Measurements from ENCODE around the gene RRM1. TPM values are rescaled to one million over a fixed set of nuclear protein-coding genes. Genes with fewer than 3 reads are reported as not detected.

The RRM1 gene
- total RNA-seq, 4 donors from 2014 or later, result 69.8 to 137 (median 86.6) TPM

DNA sequence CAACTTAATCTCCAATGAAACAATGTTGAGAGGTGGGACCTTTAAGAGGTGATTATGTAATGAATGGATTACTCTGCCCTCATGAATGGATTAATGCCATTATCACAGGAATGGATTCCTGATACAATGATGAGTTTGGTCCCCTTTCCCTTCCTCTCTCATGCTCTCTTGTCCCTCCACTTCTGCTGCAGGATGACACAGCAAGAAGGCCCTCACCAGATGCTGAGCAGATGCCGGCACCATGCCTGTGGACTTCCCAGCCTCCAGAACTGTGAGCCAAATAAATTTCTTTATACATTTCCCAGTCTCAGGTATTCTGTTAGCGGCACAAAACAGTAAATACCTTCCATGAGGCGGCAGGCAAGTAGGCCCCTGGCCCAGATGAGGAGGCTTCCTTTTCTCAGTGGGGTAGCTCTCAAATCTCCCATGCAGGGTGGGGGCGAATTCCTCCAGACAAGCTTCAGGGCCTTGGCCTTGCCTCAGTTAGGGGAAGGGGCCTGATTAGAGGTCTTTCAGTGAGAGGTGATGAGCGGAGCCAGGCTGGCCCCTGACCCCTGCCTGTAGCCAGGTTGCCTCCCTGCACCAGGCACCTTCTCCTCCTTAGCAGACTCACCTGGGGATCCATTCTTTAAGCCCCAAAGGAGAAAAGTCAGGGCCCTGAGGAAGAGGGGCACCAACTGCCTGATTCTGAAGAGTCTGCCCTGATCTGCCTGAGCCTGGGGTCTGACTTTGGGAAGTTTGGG lies 86.0 kb downstream of the RRM1 start:
- WGBS, 2 donors, result 83 to 98% methylated on average over 5 of the region's 5 CpGs
- intact Hi-C loops (cut with DNase I; ENCODE audit: low total_unique reads), result no loop called here
- DNase-seq (ENCODE audit: low spot score in 2 of 2), result no peak
- H3K4me3 ChIP-seq (ENCODE audit: low read depth, poor library complexity, severe bottlenecking), result no peak overlapping the region
- no peak for TF ChIP-seq POLR2A (IDR thresholded peaks at IDR 0.05)
- no peak for TF ChIP-seq CTCF (IDR thresholded peaks at IDR 0.05)

- H3K4me3 ChIP-seq (ENCODE audit: low read depth, poor library complexity, severe bottlenecking), result no peak overlapping the region
- intact Hi-C loops (cut with DNase I; ENCODE audit: low total_unique reads), result no loop called here
- DNase-seq (ENCODE audit: low spot score in 2 of 2), result no peak
- WGBS, 2 donors, result 57 to 72% methylated on average over 9 of the region's 9 CpGs
- no peak for TF ChIP-seq POLR2A (IDR thresholded peaks at IDR 0.05)
- no peak for TF ChIP-seq CTCF (IDR thresholded peaks at IDR 0.05)
These were observed 87.5 kb downstream of the RRM1 start for GRCh38 chr11:4181782-4182721.

GRCh38 chr11:4183410-4184057 lies 88.9 kb downstream of the RRM1 start:
- intact Hi-C loops (cut with DNase I; ENCODE audit: low total_unique reads), result no loop called here
- DNase-seq (ENCODE audit: low spot score in 2 of 2), result no peak

DNA sequence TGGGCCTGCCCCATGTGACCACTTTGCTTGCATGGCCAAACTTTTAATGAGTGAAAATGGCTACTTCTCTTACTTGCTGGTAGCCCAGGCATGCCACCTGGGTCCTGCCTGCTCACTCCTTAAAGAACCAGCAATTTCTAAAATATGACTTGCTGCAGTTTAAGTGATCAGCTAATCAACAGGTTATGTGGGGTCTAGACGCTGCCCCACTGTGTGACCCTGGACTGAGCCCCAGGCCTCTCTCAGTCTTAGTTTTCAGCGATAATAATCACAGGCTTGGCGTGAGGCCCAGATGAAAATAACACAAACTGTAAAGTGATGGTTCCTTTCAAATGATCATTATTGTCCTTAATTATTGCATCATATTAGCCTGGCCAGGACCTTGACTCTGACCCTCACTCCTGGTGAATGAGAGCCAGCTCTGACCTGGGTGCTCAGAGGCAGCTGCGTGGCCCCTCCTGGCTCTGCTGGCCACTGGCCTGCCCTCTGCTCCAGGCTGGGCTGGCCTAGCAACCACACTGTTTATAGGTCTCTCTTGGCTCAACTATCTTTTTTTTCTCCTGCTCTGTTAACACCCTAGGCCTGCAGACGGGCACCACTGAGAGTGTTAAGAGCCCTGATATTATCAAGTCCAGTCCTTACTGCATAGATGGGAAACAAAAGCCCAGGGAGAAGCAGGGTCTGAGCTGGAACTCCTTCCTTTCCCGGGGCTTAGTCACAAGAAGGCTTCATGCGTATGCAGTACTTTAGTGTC lies 89.7 kb downstream of the RRM1 start:
- intact Hi-C loops (cut with DNase I; ENCODE audit: low total_unique reads), result no loop called here
- 64 to 73% methylated on average over 7 of the region's 7 CpGs for WGBS, 2 donors
- TF ChIP-seq CTCF (IDR thresholded peaks at IDR 0.05), result no peak
- TF ChIP-seq POLR2A (IDR thresholded peaks at IDR 0.05), result no peak
- DNase-seq (ENCODE audit: low spot score in 2 of 2), result no peak
- no peak overlapping the region for H3K4me3 ChIP-seq (ENCODE audit: low read depth, poor library complexity, severe bottlenecking)

More at GRCh38 chr11:4183410-4184057, 88.9 kb downstream of the RRM1 start:
- WGBS, 2 donors, result 85 to 89% methylated on average over 14 of the region's 14 CpGs
- no peak overlapping the region for H3K4me3 ChIP-seq (ENCODE audit: low read depth, poor library complexity, severe bottlenecking)
- TF ChIP-seq CTCF (IDR thresholded peaks at IDR 0.05) (no peak), POLR2A (IDR thresholded peaks at IDR 0.05) (no peak)

GRCh38 chr11:4185561-4185960 lies 91.0 kb downstream of the RRM1 start:
- TF ChIP-seq POLR2A (IDR thresholded peaks at IDR 0.05) (no peak), CTCF (IDR thresholded peaks at IDR 0.05) (no peak)
- 79 to 82% methylated on average over 3 of the region's 3 CpGs for WGBS, 2 donors
- DNase-seq (ENCODE audit: low spot score in 2 of 2), result no peak
- intact Hi-C loops (cut with DNase I; ENCODE audit: low total_unique reads), result loop anchor here (5.0 kb wide), 2 partner anchors 352 to 817 kb away; no protein-coding TSS in a partner anchor
- no peak overlapping the region for H3K4me3 ChIP-seq (ENCODE audit: low read depth, poor library complexity, severe bottlenecking)
